Activated T-helper 1 cell treated with anti-CD3 and anti-CD28 coated beads, Interleukin-12 subunit alpha, Interleukin-12 subunit beta, Interleukin-2, Interleukin-4 antibody, amounts not matched to agents 30 ng/mL and 10 ng/mL and 1 ng/mL, durations not matched to agents 14 hours and 24 hours and 36 hours (primary cell): ENCODE data around the gene RNF169. TPM values are rescaled to one million over a fixed set of nuclear protein-coding genes. Genes with fewer than 3 reads are reported as not detected.
"Not testable (repeated sequence)": the region's sequence is repeated elsewhere in the genome, so short reads cannot be mapped to it uniquely, and the experiment has no call there.

Experiments used
- DNase-seq: peaks from one replicate; pipeline ENCODE4 v3.0.0; 2021; ENCODE audit warnings: low spot score
- H3K27ac Mint-ChIP-seq: one replicate; pipeline ENCODE4 v1.8.0; 2021; ENCODE audit warnings: mild to moderate bottlenecking, mixed read lengths
- H3K27me3 Mint-ChIP-seq: one replicate; pipeline ENCODE4 v1.8.0; 2022; ENCODE audit warnings: mild to moderate bottlenecking, moderate library complexity, mixed read lengths; ENCODE audit not compliant: insufficient read depth
- H3K36me3 Mint-ChIP-seq: one replicate; pipeline ENCODE4 v1.8.0; 2021; ENCODE audit warnings: low read depth, mixed read lengths
- H3K4me1 Mint-ChIP-seq: one replicate; pipeline ENCODE4 v1.8.0; 2021; ENCODE audit warnings: low read depth, mixed read lengths
- H3K4me3 Mint-ChIP-seq: one replicate; pipeline ENCODE4 v1.8.0; 2021; ENCODE audit warnings: mild to moderate bottlenecking, moderate library complexity, mixed read lengths
- H3K9me3 Mint-ChIP-seq: one replicate; pipeline ENCODE4 v1.8.0; 2021; ENCODE audit warnings: mixed read lengths
- intact Hi-C: fragments of 100-400 bp; cut with micrococcal nuclease; formaldehyde crosslinking; loops from one replicate; pipeline ENCODE4 v1.15.1; 2024
- total RNA-seq: library from RNA; stranded (reverse); gene quantifications from 2 replicates; pipeline ENCODE4 v1.2.3, GENCODE V29; 2022

The RNF169 gene
- total RNA-seq, 1 donor from 2014 or later, result 14.8 TPM

DNA sequence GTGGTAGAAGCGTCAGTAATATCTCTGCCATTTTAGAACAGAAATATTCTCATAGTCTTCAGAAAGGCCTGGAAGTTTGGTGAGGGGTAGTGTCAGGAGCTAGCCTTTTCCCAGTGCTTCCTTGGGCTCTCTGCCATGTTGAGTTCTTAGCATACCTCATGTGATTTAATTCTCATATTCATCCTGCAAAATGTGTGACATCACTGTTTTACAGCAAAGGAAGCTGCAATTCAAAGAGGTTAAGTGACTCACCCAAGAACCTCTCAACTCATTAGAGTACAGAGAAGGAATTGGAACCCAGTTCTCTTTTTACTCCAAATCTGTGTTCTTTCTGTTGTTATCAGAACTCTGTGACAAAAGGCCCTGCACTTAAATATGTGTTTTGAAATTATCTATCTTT lies 72.1 kb downstream of the RNF169 start:
- Mint-ChIP-seq H3K4me3 (no peak overlapping the region), H3K4me1 (peaks cover 43% of the 10 kb centered on the region), H3K27ac (no peak overlapping the region), H3K36me3 (peaks cover 70% of the 10 kb centered on the region), H3K27me3 (no peaks in the 10 kb centered on the region), H3K9me3 (peaks cover 24% of the 10 kb centered on the region)
- intact Hi-C loops, result no loop called here
- no peak for DNase-seq

DNA sequence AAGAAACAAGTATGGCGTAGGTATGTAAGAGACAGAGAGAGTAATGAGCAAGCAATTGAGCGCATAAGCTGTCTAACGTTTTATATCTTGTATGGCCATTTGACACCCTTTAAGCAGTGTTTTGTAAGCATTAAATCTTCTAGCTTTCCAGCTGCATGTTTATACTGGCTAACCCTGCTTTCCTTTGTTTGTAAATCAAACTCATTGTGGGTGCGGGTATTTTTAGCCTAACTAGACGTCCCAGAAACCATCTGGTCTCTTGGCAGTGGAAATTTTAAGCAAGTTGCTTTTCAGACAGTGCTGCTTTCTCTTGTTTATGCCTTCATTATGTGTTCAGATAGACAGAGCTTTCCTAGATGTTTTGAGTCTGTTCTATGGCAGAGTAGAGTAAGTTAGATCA lies 73.5 kb downstream of the RNF169 start:
- no peaks in the 10 kb centered on the region for H3K27me3 Mint-ChIP-seq
- peaks cover 76% of the 10 kb centered on the region for H3K36me3 Mint-ChIP-seq
- peaks cover 37% of the 10 kb centered on the region for H3K9me3 Mint-ChIP-seq
- no peak overlapping the region for H3K4me3 Mint-ChIP-seq
- intact Hi-C loops, result no loop called here
- no peak overlapping the region for H3K27ac Mint-ChIP-seq
- no peak for DNase-seq
- H3K4me1 Mint-ChIP-seq, result peaks cover 43% of the 10 kb centered on the region

DNA sequence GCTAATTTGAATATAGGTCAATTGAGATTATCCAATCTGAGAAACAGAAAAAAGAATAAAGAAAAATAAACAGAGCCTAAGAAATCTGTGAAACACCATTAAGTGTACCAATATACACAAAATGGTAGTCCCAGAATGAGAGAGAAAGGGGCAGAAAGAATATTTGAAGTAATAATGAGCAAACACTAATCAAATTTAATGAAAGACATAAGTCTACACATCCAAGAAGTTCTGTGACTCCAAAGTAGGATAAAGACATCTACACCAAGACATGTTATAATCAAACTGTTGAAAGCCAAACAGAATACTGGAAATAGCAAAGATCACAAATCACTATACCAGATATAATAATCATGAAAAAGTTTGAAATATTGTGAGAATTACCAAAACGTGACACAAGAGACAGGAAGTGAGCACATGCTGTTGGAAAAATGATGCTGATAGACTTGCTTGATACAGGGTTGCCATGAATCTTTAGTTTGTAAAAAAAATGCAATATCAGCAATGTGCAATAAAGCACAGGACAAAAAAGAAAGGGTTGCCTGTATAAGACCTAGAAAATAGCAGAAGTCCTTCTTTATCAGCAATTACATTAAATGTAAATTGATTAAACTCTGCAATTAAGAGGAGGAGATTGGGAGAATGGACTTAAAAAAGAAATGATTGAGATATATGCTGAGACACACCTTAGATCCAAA lies 75.8 kb downstream of the RNF169 start:
- peaks cover 25% of the 10 kb centered on the region for H3K4me1 Mint-ChIP-seq
- no peak overlapping the region for H3K27ac Mint-ChIP-seq
- no peak for DNase-seq
- peaks cover 53% of the 10 kb centered on the region for H3K9me3 Mint-ChIP-seq
- no peaks in the 10 kb centered on the region for H3K27me3 Mint-ChIP-seq
- peaks cover 80% of the 10 kb centered on the region for H3K36me3 Mint-ChIP-seq
- H3K4me3 Mint-ChIP-seq, result no peak overlapping the region
- intact Hi-C loops, result no loop called here

DNA sequence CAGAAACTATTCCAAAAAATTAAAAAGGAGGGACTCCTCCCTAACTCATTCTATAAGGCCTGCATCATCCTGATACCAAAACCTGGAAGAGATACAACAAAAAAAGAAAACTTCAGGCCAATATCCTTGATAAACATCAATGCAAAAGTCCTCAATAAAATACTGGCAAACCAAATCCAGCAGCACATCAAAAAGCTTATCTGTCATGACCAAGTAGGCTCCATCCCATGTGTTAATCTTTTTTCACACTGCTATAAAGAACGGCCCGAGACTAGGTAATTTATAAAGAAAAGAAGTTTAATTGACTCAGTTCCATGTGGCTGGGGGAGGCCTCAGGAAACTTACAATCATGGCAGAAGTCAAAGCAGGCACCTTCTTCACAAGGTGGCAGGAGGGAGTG lies 76.9 kb downstream of the RNF169 start:
- peaks cover 15% of the 10 kb centered on the region for H3K4me1 Mint-ChIP-seq
- intact Hi-C loops, H3K27me3 Mint-ChIP-seq, H3K4me3 Mint-ChIP-seq, DNase-seq, H3K27ac Mint-ChIP-seq: not testable (repeated sequence)
- H3K36me3 Mint-ChIP-seq, result peaks cover 75% of the 10 kb centered on the region
- peaks cover 53% of the 10 kb centered on the region for H3K9me3 Mint-ChIP-seq

DNA sequence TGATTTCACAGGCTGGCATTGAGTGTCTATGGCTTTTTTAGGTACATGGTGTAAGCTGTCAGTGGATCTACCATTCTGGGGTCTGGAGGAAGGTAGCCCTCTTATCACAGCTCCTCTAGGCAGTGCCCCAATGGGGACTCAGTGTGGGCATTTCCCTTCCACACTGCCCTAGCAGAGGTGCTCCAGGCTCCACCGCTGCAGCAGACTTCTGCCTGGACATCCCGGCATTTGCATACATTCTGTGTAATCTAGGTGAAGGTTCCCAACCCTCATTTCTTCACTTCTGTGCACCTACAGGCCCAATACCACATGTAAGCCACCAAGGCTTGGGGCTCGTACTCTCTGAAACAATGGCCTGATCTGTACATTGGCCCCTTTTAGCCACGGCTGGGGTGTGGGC lies 78.3 kb downstream of the RNF169 start:
- Mint-ChIP-seq H3K4me3 (no peak overlapping the region), H3K27ac (no peak overlapping the region), H3K9me3 (peaks cover 53% of the 10 kb centered on the region), H3K27me3 (no peaks in the 10 kb centered on the region), H3K36me3 (peaks cover 76% of the 10 kb centered on the region), H3K4me1 (peaks cover 6% of the 10 kb centered on the region)
- DNase-seq, result no peak
- intact Hi-C loops, result no loop called here

DNA sequence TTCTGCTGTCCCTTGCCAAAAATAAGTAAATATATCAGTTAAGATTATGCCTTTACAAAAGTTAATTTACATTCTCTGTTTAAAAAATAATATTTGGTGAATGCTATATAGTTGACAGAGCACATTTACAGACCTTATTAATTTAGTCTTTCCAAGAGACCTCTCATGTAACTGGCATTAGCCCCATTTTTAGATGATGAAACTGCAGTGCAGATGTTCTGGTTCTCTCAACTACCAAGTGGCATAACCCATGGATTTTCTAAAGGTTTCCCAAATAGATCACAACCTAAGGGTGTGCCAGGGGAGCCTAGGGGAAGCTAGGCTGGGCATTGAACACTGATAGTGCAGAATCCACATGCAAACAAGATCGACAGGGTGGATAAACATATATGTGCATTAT lies 88.5 kb downstream of the RNF169 start:
- H3K4me1 Mint-ChIP-seq, result peaks cover 4% of the 10 kb centered on the region
- H3K36me3 Mint-ChIP-seq, result peaks cover 26% of the 10 kb centered on the region
- H3K27ac Mint-ChIP-seq, result no peak overlapping the region
- no peaks in the 10 kb centered on the region for H3K27me3 Mint-ChIP-seq
- no peak for DNase-seq
- intact Hi-C loops, result no loop called here
- H3K9me3 Mint-ChIP-seq, result no peaks in the 10 kb centered on the region
- H3K4me3 Mint-ChIP-seq, result no peak overlapping the region

DNA sequence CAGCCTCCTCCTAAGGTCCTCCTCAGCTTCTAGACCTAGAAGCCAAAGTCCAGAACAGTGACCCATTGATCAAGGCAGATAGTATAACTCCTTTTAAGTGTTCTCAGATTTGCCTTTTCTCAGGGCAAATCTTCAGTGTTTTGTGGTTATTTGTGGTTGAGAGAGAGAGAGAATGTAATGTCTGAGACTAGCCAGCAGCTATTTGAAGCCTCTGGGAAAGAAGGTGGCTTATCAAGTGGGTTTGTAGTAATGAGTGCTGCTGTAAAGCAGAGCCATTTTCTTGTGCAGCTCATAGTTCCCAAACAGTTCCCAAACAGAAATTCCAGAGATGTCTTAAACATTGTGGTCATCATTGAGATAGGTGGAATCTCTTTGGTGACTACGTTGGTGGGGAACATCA lies 89.5 kb downstream of the RNF169 start:
- Mint-ChIP-seq H3K27ac (no peak overlapping the region), H3K27me3 (no peaks in the 10 kb centered on the region), H3K4me1 (peaks cover 4% of the 10 kb centered on the region), H3K4me3 (no peak overlapping the region), H3K9me3 (no peaks in the 10 kb centered on the region), H3K36me3 (peaks cover 32% of the 10 kb centered on the region)
- intact Hi-C loops, result no loop called here
- DNase-seq, result no peak

DNA sequence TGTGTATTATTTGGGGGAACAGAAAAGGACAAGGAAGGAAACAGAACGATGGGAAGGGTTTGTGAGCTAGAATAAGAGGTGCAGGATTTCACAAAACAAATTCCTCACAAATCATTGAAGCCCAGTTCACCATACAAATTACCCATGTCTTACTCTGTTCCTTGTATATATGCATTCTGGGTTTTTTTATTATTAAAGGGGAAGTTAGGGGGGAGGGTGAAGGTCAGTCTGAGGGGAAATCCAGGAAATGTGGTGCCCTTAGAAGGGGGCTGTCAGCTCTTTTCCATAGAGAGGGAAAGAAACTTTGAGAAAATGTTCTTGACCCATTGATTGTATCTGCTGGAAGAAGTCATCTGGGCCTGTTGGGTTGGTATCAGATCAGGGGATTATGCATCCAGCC lies 90.8 kb downstream of the RNF169 start:
- H3K36me3 Mint-ChIP-seq, result peaks cover 35% of the 10 kb centered on the region
- no peak overlapping the region for H3K4me3 Mint-ChIP-seq
- no peaks in the 10 kb centered on the region for H3K9me3 Mint-ChIP-seq

DNA sequence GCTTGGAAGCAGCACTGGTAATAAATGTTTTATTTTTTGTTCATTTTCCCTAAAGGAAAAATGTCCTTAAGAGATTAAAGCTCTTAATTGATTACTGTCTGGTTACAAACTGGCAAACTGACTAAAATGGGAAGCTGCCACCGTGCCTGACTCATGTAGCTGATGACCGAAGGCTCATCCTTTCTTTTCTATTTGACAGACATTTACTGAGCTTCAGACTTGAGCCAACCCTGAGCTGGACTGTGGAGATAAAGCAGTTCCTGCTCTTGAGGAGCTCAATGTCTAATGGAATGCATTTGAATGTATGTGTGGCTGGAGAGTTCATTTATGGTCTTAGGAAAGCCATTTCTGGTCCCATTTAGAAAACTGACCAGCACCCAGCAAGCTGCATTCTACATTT lies 91.3 kb downstream of the RNF169 start:
- H3K9me3 Mint-ChIP-seq, result no peaks in the 10 kb centered on the region
- intact Hi-C loops, result no loop called here
- H3K27me3 Mint-ChIP-seq, result no peaks in the 10 kb centered on the region
- H3K4me3 Mint-ChIP-seq, result no peak overlapping the region
- H3K36me3 Mint-ChIP-seq, result peaks cover 34% of the 10 kb centered on the region
- no peak for DNase-seq
- peaks cover 4% of the 10 kb centered on the region for H3K4me1 Mint-ChIP-seq
- H3K27ac Mint-ChIP-seq, result no peak overlapping the region

More for the DNA sequence above, 90.8 kb downstream of the RNF169 start:
- intact Hi-C loops, result no loop called here
- Mint-ChIP-seq H3K27ac (no peak overlapping the region), H3K4me1 (peaks cover 4% of the 10 kb centered on the region), H3K27me3 (no peaks in the 10 kb centered on the region)
- no peak for DNase-seq

DNA sequence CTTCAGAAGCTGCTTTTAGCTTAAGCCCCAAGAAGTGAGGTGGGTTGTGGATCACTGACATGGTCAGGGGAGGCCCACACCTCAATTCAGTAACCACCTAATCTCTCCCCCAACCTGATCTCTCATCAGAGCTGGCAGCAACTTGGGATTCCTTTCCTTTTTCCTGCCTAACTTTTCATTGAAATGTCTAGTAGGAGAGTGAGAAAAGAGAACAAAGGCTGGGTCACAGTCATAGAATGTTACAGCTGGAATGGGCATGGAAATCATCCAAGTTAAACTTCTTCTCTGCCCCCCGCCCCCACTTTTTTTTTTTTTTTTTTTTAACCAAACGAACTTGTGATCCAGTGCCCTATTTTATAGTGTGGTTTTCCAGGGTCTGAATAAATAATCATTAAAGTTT lies 91.8 kb downstream of the RNF169 start:
- Mint-ChIP-seq H3K27ac (no peak overlapping the region), H3K4me3 (no peak overlapping the region), H3K27me3 (no peaks in the 10 kb centered on the region), H3K36me3 (peaks cover 35% of the 10 kb centered on the region), H3K4me1 (peaks cover 4% of the 10 kb centered on the region), H3K9me3 (no peaks in the 10 kb centered on the region)
- no peak for DNase-seq
- intact Hi-C loops, result no loop called here

DNA sequence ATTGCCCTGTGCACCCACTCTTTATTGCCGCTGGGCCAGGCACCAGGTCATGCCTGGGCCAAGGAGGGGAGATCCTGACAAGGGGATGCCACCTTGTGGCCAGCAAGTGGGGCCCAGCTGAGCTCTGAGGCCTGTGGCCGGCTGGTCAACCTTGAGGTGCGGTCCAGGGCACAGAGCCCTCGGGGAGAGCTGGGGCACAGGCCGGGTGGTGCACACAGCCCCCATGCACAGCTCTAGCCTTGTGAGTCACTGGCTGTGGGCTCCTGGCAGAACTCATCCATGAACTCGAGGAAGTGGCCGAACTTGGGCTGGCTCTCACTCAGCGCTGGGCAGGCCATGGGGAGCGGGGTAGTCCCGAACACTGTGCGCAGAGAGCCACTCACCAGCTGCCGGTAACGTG lies 94.3 kb downstream of the RNF169 start:
- DNase-seq, result no peak
- H3K9me3 Mint-ChIP-seq, result no peaks in the 10 kb centered on the region
- no peak overlapping the region for H3K4me3 Mint-ChIP-seq
- H3K4me1 Mint-ChIP-seq, result peaks cover 3% of the 10 kb centered on the region
- intact Hi-C loops, result no loop called here
- no peaks in the 10 kb centered on the region for H3K27me3 Mint-ChIP-seq
- H3K36me3 Mint-ChIP-seq, result peaks cover 26% of the 10 kb centered on the region
- no peak overlapping the region for H3K27ac Mint-ChIP-seq

DNA sequence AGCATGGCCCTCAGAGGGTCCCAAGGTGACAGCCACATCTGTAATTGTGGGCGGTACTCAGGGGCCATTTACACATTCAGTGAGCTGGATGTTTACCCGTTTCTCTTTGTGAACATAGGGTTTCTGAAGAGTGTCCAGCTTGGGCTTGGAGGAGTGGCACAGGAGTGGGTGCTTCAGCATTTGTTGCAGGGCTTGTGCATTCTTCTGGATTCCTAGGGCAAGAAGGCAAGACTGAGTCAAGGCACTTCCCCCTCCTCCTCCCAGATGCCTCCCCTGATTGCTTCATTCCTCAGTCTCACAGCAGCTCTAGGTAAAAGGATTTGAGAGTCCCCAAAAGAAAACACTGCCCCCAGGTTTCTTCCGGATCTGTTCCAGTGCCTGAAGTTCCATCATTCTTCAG lies 95.4 kb downstream of the RNF169 start:
- H3K36me3 Mint-ChIP-seq, result peaks cover 26% of the 10 kb centered on the region
- DNase-seq, result no peak
- no peak overlapping the region for H3K4me3 Mint-ChIP-seq
- H3K27me3 Mint-ChIP-seq, result no peaks in the 10 kb centered on the region
- no peaks in the 10 kb centered on the region for H3K9me3 Mint-ChIP-seq
- no peak overlapping the region for H3K27ac Mint-ChIP-seq
- no peaks in the 10 kb centered on the region for H3K4me1 Mint-ChIP-seq
- intact Hi-C loops, result no loop called here

DNA sequence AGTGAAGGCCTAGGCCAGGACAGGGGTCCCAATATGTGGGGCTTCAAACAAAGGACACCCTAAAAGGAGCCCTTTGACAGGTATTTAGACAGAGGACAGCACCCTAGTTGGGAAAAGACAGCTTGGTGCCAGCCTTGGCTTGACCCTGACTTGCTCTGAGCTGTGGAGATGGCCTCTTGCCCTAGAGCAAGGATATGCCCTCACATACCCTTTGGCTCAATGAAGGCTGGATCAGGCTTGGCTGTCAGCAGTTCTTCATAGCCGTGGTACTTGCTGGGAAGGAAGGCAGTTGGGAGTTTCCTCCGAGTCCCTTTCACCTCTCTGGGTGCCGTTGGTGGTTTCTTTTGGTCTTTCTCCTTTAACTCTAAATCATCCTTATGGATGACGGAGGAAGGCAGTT lies 96.2 kb downstream of the RNF169 start:
- Mint-ChIP-seq H3K27me3 (no peaks in the 10 kb centered on the region), H3K27ac (no peak overlapping the region), H3K4me1 (no peaks in the 10 kb centered on the region), H3K9me3 (no peaks in the 10 kb centered on the region), H3K4me3 (no peak overlapping the region), H3K36me3 (peaks cover 26% of the 10 kb centered on the region)
- DNase-seq, result no peak
- intact Hi-C loops, result no loop called here

DNA sequence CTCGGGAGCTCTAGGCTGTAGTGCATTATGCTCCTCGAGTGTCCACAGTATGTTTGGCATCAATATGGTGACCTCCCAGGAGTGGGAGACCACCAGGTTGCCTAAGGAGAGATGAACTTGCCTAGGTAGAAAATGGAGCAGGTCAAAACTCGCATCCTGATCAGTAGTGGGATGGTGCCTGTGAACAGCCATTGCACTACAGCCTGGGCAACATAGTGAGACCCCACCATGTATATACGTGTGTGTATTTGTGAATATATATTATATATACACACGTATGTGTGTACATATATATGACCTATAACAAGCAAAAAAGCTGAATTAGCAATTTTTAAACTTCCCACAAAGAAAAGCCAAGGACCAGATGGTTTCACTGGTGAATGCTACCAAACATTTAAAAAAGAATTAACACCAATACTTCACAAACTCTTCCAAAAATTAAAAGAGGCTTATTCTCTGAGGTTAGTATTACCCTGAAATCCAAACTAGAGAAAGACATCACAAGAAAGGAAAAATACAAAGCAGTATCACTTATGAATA lies 97.4 kb downstream of the RNF169 start:
- H3K27ac Mint-ChIP-seq, result no peak overlapping the region
- intact Hi-C loops, result no loop called here
- H3K27me3 Mint-ChIP-seq, result no peaks in the 10 kb centered on the region
- H3K9me3 Mint-ChIP-seq, result no peaks in the 10 kb centered on the region
- H3K36me3 Mint-ChIP-seq, result peaks cover 25% of the 10 kb centered on the region
- DNase-seq, result no peak
- H3K4me1 Mint-ChIP-seq, result no peaks in the 10 kb centered on the region
- no peak overlapping the region for H3K4me3 Mint-ChIP-seq
